Measurements from ENCODE around the gene DNAJA4. TPM values are rescaled to one million over a fixed set of nuclear protein-coding genes. Genes with fewer than 3 reads are reported as not detected.

DNAJA4 gene
- total RNA-seq, 3 donors from 2014 or later: 16.0 to 28.1 (median 22.6) TPM

- no peak for DNase-seq (ENCODE audit: low spot score in 2 of 2)
- H3K9me3 ChIP-seq: no peaks in the 10 kb centered on the region
- H3K27ac ChIP-seq: no peak overlapping the region
- H3K4me1 ChIP-seq: no peaks in the 10 kb centered on the region
- H3K27me3 ChIP-seq: peaks cover 4 to 14% of the 10 kb centered on the region in 2 donors
- intact Hi-C loops (cut with DNase I; ENCODE audit: low total_unique reads): no loop called here
- no peak for TF ChIP-seq POLR2A (IDR thresholded peaks at IDR 0.05)
- TF ChIP-seq POLR2AphosphoS5 (IDR thresholded peaks at IDR 0.05): no peak
- TF ChIP-seq CTCF (IDR thresholded peaks at IDR 0.05): no peak
- H3K4me3 ChIP-seq: no peak overlapping the region
- H3K36me3 ChIP-seq: no peaks in the 10 kb centered on the region
These were observed 43.6 kb downstream of the DNAJA4 start for GRCh38 chr15:78307976-78308375.

GRCh38 chr15:78308422-78309032 lies 44.2 kb downstream of the DNAJA4 start:
- intact Hi-C loops (cut with DNase I; ENCODE audit: low total_unique reads): no loop called here
- Histone ChIP-seq H3K27ac (no peak overlapping the region), H3K36me3 (no peaks in the 10 kb centered on the region), H3K27me3 (peaks cover 4 to 13% of the 10 kb centered on the region in 2 donors), H3K4me3 (no peak overlapping the region), H3K9me3 (no peaks in the 10 kb centered on the region), H3K4me1 (no peaks in the 10 kb centered on the region)
- TF ChIP-seq CTCF (IDR thresholded peaks at IDR 0.05) (peak; percentile 28 to 81 (median 73)), POLR2A (IDR thresholded peaks at IDR 0.05) (no peak), POLR2AphosphoS5 (IDR thresholded peaks at IDR 0.05) (no peak)
- DNase-seq (ENCODE audit: low spot score in 2 of 2): peak in 1 of 2 donors; percentile 26

- no peak for DNase-seq (ENCODE audit: low spot score in 2 of 2)
- Histone ChIP-seq H3K4me3 (no peak overlapping the region), H3K27me3 (peaks cover 0 to 4% of the 10 kb centered on the region in 2 donors), H3K4me1 (no peaks in the 10 kb centered on the region), H3K36me3 (no peaks in the 10 kb centered on the region), H3K27ac (no peak overlapping the region), H3K9me3 (no peaks in the 10 kb centered on the region)
- intact Hi-C loops (cut with DNase I; ENCODE audit: low total_unique reads): loop anchor here (10.0 kb wide), 1 partner anchor 114 kb away; no protein-coding TSS in a partner anchor
- TF ChIP-seq POLR2A (IDR thresholded peaks at IDR 0.05) (no peak), POLR2AphosphoS5 (IDR thresholded peaks at IDR 0.05) (no peak), CTCF (IDR thresholded peaks at IDR 0.05) (no peak)
These were observed 46.9 kb downstream of the DNAJA4 start for GRCh38 chr15:78311292-78311691.

- Histone ChIP-seq H3K27ac (no peak overlapping the region), H3K4me1 (no peaks in the 10 kb centered on the region), H3K36me3 (no peaks in the 10 kb centered on the region), H3K27me3 (no peaks in the 10 kb centered on the region), H3K4me3 (no peak overlapping the region), H3K9me3 (no peaks in the 10 kb centered on the region)
- no peak for DNase-seq (ENCODE audit: low spot score in 2 of 2)
- intact Hi-C loops (cut with DNase I; ENCODE audit: low total_unique reads): loop anchor here (10.0 kb wide), 1 partner anchor 112 kb away; no protein-coding TSS in a partner anchor
- TF ChIP-seq POLR2AphosphoS5 (IDR thresholded peaks at IDR 0.05): no peak
These were observed 48.2 kb downstream of the DNAJA4 start for GRCh38 chr15:78312536-78312935.

- Histone ChIP-seq H3K4me3 (no peak overlapping the region), H3K9me3 (no peaks in the 10 kb centered on the region), H3K4me1 (no peaks in the 10 kb centered on the region), H3K36me3 (no peaks in the 10 kb centered on the region), H3K27ac (no peak overlapping the region), H3K27me3 (no peaks in the 10 kb centered on the region)
- no peak for DNase-seq (ENCODE audit: low spot score in 2 of 2)
- intact Hi-C loops (cut with DNase I; ENCODE audit: low total_unique reads): loop anchor here (10.0 kb wide), 1 partner anchor 112 kb away; no protein-coding TSS in a partner anchor
- TF ChIP-seq POLR2AphosphoS5 (IDR thresholded peaks at IDR 0.05) (no peak), POLR2A (IDR thresholded peaks at IDR 0.05) (no peak), CTCF (IDR thresholded peaks at IDR 0.05) (no peak)
These were observed 48.6 kb downstream of the DNAJA4 start for GRCh38 chr15:78312957-78313356.
